ENCODE measurements around the gene PRR12.

PRR12 gene

DNA sequence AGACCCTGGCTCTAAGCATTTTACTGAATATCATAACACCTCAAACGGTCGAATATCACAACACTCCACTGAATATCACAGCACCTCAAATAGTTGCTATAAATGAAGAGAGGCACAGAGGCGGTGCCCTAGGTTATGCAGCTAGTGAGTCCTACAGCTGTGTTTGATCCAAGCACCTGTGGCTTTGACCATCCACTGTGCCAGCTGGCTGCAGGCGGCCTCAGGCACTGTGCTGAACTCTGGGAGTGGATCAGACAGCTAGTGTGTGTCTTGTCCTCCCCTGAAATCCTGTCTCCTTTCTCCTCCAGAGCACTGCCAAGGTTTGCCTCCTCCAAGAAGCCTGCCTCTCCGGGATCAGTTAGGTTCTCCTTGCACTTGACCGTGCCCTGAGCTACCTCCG lies 18.0 kb upstream of the PRR12 start:
- no peak overlapping the region for H3K4me3 ChIP-seq (ENCODE audit: low read depth in 1 of 2, low read length in 2 of 2)
- no peaks in the 10 kb centered on the region for H3K27me3 ChIP-seq (ENCODE audit: insufficient read depth, low read length, poor library complexity)
- no peak overlapping the region for H3K4me2 ChIP-seq (ENCODE audit: insufficient read depth, low read length)
- H2AFZ ChIP-seq (ENCODE audit: low read depth, low read length): no peak overlapping the region
- DNase-seq (no peak), ATAC-seq (ENCODE audit: insufficient read depth, low read depth) (no peak)
- H4K20me1 ChIP-seq (ENCODE audit: insufficient read depth, low read length): peaks cover 28% of the 10 kb centered on the region; the same call in 1 of the 2 replicates
- H3K9ac ChIP-seq (ENCODE audit: low read depth, low read length): no peak overlapping the region
- H3K27ac ChIP-seq (ENCODE audit: low read length): no peak overlapping the region
- peaks cover 58% of the 10 kb centered on the region for H3K79me2 ChIP-seq (ENCODE audit: insufficient read depth, low read length)
- peaks cover 23% of the 10 kb centered on the region for H3K4me1 ChIP-seq (ENCODE audit: insufficient read depth, low read length)
- no peak for TF ChIP-seq CTCF (IDR thresholded peaks at IDR 0.05; ENCODE audit: borderline replicate concordance, extremely low read depth, low read length, poor library complexity, severe bottlenecking)
- no peak for TF ChIP-seq EZH2 (IDR thresholded peaks at IDR 0.05; ENCODE audit: borderline replicate concordance, low read depth, low read length, severe bottlenecking)
- no peaks in the 10 kb centered on the region for H3K9me3 ChIP-seq (ENCODE audit: insufficient read depth, low read length, severe bottlenecking)
- peaks cover 26% of the 10 kb centered on the region for H3K36me3 ChIP-seq (ENCODE audit: insufficient read depth, low read length)

GRCh38 chr19:49573425-49573824 lies 17.6 kb upstream of the PRR12 start:
- no peaks in the 10 kb centered on the region for H3K27me3 ChIP-seq (ENCODE audit: insufficient read depth, low read length, poor library complexity)
- no peak overlapping the region for H3K27ac ChIP-seq (ENCODE audit: low read length)
- H3K4me1 ChIP-seq (ENCODE audit: insufficient read depth, low read length): peaks cover 19% of the 10 kb centered on the region
- peaks cover 28% of the 10 kb centered on the region; the same call in 1 of the 2 replicates for H4K20me1 ChIP-seq (ENCODE audit: insufficient read depth, low read length)
- no peak overlapping the region for H3K4me2 ChIP-seq (ENCODE audit: insufficient read depth, low read length)
- H3K36me3 ChIP-seq (ENCODE audit: insufficient read depth, low read length): peaks cover 26% of the 10 kb centered on the region
- no peak overlapping the region for H3K9ac ChIP-seq (ENCODE audit: low read depth, low read length)
- no peak overlapping the region for H3K4me3 ChIP-seq (ENCODE audit: low read depth in 1 of 2, low read length in 2 of 2)
- no peak for DNase-seq
- H2AFZ ChIP-seq (ENCODE audit: low read depth, low read length): no peak overlapping the region
- TF ChIP-seq CTCF (IDR thresholded peaks at IDR 0.05; ENCODE audit: borderline replicate concordance, extremely low read depth, low read length, poor library complexity, severe bottlenecking) (no peak), EZH2 (IDR thresholded peaks at IDR 0.05; ENCODE audit: borderline replicate concordance, low read depth, low read length, severe bottlenecking) (no peak)
- no peaks in the 10 kb centered on the region for H3K9me3 ChIP-seq (ENCODE audit: insufficient read depth, low read length, severe bottlenecking)
- H3K79me2 ChIP-seq (ENCODE audit: insufficient read depth, low read length): peaks cover 62% of the 10 kb centered on the region
- no peak for ATAC-seq (ENCODE audit: insufficient read depth, low read depth)

DNA sequence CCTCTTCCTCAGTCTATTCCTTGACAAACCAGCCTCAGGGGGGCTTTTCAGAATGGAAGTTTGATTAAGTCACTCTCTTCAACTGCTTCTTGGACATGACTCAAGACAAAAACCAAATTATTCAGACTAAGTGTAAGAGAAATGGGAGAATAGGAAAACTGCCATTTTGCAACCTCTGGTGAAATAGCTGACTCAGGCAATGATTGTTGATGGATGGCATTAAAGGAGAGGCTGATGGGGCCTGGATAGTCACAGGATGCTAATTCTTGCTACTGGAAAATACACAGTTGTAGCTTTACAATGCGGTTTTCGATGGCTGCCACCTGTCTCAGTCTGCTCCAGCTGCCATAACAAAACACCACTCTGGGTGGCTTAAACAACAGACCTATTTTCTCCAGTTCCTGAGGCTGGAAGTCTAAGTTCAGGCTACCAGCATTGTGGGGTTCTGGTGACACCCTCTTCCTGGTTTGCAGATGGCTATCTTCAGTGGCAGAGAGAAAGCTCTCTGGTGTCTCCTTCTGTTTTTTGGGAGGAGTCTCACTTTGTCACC lies 16.7 kb upstream of the PRR12 start:
- Histone ChIP-seq H3K79me2 (ENCODE audit: insufficient read depth, low read length) (peaks cover 69% of the 10 kb centered on the region), H3K9me3 (ENCODE audit: insufficient read depth, low read length, severe bottlenecking) (no peaks in the 10 kb centered on the region), H4K20me1 (ENCODE audit: insufficient read depth, low read length) (peaks cover 25% of the 10 kb centered on the region; the same call in 1 of the 2 replicates), H3K36me3 (ENCODE audit: insufficient read depth, low read length) (peaks cover 26% of the 10 kb centered on the region), H2AFZ (ENCODE audit: low read depth, low read length) (no peak overlapping the region), H3K27ac (ENCODE audit: low read length) (no peak overlapping the region; the same call in 1 of the 2 replicates), H3K9ac (ENCODE audit: low read depth, low read length) (no peak overlapping the region), H3K4me3 (ENCODE audit: low read depth in 1 of 2, low read length in 2 of 2) (no peak overlapping the region), H3K4me2 (ENCODE audit: insufficient read depth, low read length) (no peak overlapping the region), H3K4me1 (ENCODE audit: insufficient read depth, low read length) (peaks cover 17% of the 10 kb centered on the region), H3K27me3 (ENCODE audit: insufficient read depth, low read length, poor library complexity) (no peaks in the 10 kb centered on the region)
- no peak for ATAC-seq (ENCODE audit: insufficient read depth, low read depth)
- DNase-seq: no peak
- TF ChIP-seq EZH2 (IDR thresholded peaks at IDR 0.05; ENCODE audit: borderline replicate concordance, low read depth, low read length, severe bottlenecking) (no peak), CTCF (IDR thresholded peaks at IDR 0.05; ENCODE audit: borderline replicate concordance, extremely low read depth, low read length, poor library complexity, severe bottlenecking) (no peak)
